Parathyroid adenoma (tissue), 2 donors: ENCODE data around the gene ZNF644.

Source experiments
- H2AFZ ChIP-seq: fragments of 300-600 bp; sonication (generic); one replicate; pipeline ENCODE4 v1.7.0; 2017; ENCODE audit warnings: antibody characterized with exemption, mild to moderate bottlenecking
- H3K27ac ChIP-seq: fragments of 300-600 bp; sonication (generic); one replicate; pipeline ENCODE4 v1.7.0; 2017
- H3K27me3 ChIP-seq: fragments of 300-600 bp; sonication (generic); one replicate; pipeline ENCODE4 v1.7.0; 2017; ENCODE audit warnings: low read length; ENCODE audit not compliant: control insufficient read depth, insufficient read depth
- H3K36me3 ChIP-seq: fragments of 300-600 bp; sonication (generic); one replicate; pipeline ENCODE4 v1.7.0; 2017; ENCODE audit warnings: low read length; ENCODE audit not compliant: control insufficient read depth, insufficient read depth
- H3K4me1 ChIP-seq: fragments of 300-600 bp; sonication (generic); one replicate; pipeline ENCODE4 v1.7.0; 2017; ENCODE audit warnings: control low read depth
- H3K4me2 ChIP-seq: fragments of 300-600 bp; sonication (generic); one replicate; pipeline ENCODE4 v1.7.0; 2017; ENCODE audit warnings: low read length
- H3K4me3 ChIP-seq: fragments of 300-600 bp; sonication (generic); one replicate; pipeline ENCODE4 v1.7.0; 2017; ENCODE audit warnings: low read depth, low read length
- H3K79me2 ChIP-seq: fragments of 300-600 bp; sonication (generic); one replicate; pipeline ENCODE4 v1.7.0; 2017; ENCODE audit warnings: control low read depth
- H3K9ac ChIP-seq: fragments of 300-600 bp; sonication (generic); one replicate; pipeline ENCODE4 v1.7.0; 2017; ENCODE audit warnings: mild to moderate bottlenecking
- H3K9me3 ChIP-seq: fragments of 300-600 bp; sonication (generic); one replicate; pipeline ENCODE4 v1.7.0; 2017; ENCODE audit warnings: low read length; ENCODE audit not compliant: control insufficient read depth
- TF ChIP-seq, protein P1 (sequence below): fragments of 300-600 bp; sonication (generic); IDR thresholded peaks from one replicate; pipeline ENCODE4 v1.7.0; 2017; ENCODE audit warnings: antibody characterized with exemption, mild to moderate bottlenecking
- donor health status: primary hyperparathyroidism.

The ZNF644 gene

DNA sequence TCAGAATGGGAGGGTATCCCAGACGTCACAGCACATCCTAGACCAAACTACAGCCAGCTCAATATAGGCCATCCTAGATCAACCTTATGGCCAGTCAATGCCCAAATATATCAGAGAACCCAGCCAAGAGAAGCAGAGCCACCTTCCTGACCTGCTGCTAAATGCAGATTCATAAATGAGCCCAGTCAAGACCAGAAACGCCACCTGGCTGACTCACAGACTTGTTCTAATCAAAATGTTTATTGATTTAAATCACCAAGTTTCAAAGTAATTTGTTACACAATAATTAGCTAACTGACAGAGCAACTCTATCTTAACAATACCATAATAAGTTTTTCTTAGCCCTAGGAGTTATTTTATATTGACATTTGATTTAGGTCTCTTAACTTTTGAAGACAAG lies 28.6 kb downstream of the ZNF644 start:
- Histone ChIP-seq H2AFZ (no peak overlapping the region), H3K4me3 (no peak overlapping the region), H3K4me1 (no peaks in the 10 kb centered on the region), H3K9me3 (no peaks in the 10 kb centered on the region), H3K27me3 (no peaks in the 10 kb centered on the region), H3K79me2 (peaks cover 43% of the 10 kb centered on the region), H3K36me3 (no peaks in the 10 kb centered on the region), H3K9ac (no peak overlapping the region), H3K27ac (no peak overlapping the region), H3K4me2 (no peak overlapping the region)
- TF ChIP-seq, protein P1, sequence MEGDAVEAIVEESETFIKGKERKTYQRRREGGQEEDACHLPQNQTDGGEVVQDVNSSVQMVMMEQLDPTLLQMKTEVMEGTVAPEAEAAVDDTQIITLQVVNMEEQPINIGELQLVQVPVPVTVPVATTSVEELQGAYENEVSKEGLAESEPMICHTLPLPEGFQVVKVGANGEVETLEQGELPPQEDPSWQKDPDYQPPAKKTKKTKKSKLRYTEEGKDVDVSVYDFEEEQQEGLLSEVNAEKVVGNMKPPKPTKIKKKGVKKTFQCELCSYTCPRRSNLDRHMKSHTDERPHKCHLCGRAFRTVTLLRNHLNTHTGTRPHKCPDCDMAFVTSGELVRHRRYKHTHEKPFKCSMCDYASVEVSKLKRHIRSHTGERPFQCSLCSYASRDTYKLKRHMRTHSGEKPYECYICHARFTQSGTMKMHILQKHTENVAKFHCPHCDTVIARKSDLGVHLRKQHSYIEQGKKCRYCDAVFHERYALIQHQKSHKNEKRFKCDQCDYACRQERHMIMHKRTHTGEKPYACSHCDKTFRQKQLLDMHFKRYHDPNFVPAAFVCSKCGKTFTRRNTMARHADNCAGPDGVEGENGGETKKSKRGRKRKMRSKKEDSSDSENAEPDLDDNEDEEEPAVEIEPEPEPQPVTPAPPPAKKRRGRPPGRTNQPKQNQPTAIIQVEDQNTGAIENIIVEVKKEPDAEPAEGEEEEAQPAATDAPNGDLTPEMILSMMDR = no peak

DNA sequence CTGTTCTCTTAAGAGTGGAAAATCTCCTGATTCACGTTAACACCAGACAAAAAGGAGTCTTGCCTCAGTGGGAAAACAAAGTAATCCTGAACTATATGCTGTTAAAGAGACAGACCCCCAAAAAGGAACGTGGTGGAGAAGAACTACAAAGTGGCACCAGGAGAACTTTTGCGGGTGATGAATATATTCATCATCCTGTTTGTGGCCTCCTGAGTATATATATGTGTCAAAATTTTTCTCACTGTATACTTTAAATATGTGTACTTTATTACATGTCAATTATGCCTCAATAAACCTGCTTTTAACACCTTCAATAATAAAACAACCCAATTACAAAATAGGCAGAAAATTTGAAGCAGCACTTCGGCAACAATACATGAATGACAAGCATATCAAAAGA lies 31.1 kb downstream of the ZNF644 start:
- Histone ChIP-seq H2AFZ (no peak overlapping the region), H3K4me2 (no peak overlapping the region), H3K4me1 (no peaks in the 10 kb centered on the region), H3K79me2 (peaks cover 32% of the 10 kb centered on the region), H3K9ac (no peak overlapping the region), H3K27ac (no peak overlapping the region), H3K4me3 (no peak overlapping the region), H3K27me3 (no peaks in the 10 kb centered on the region), H3K36me3 (no peaks in the 10 kb centered on the region), H3K9me3 (no peaks in the 10 kb centered on the region)
- TF ChIP-seq, protein P1 = no peak

GRCh38 chr1:90989990-90990389 lies 31.8 kb downstream of the ZNF644 start:
- H3K4me3 ChIP-seq = no peak overlapping the region
- no peak overlapping the region for H3K9ac ChIP-seq
- no peaks in the 10 kb centered on the region for H3K9me3 ChIP-seq
- no peak overlapping the region for H3K4me2 ChIP-seq
- H3K79me2 ChIP-seq = peaks cover 32% of the 10 kb centered on the region
- H3K27me3 ChIP-seq = no peaks in the 10 kb centered on the region
- no peak overlapping the region for H3K27ac ChIP-seq
- H3K4me1 ChIP-seq = no peaks in the 10 kb centered on the region
- H2AFZ ChIP-seq = no peak overlapping the region
- H3K36me3 ChIP-seq = no peaks in the 10 kb centered on the region
- TF ChIP-seq, protein P1 = no peak

- H2AFZ ChIP-seq = no peak overlapping the region
- no peak overlapping the region for H3K27ac ChIP-seq
- no peak overlapping the region for H3K9ac ChIP-seq
- H3K4me2 ChIP-seq = no peak overlapping the region
- no peaks in the 10 kb centered on the region for H3K9me3 ChIP-seq
- H3K4me3 ChIP-seq = no peak overlapping the region
- H3K36me3 ChIP-seq = no peaks in the 10 kb centered on the region
- no peaks in the 10 kb centered on the region for H3K27me3 ChIP-seq
- no peaks in the 10 kb centered on the region for H3K4me1 ChIP-seq
- TF ChIP-seq, protein P1 = no peak
- peaks cover 29% of the 10 kb centered on the region for H3K79me2 ChIP-seq
Observed at GRCh38 chr1:90989302-90989701, 32.5 kb downstream of the ZNF644 start.

DNA sequence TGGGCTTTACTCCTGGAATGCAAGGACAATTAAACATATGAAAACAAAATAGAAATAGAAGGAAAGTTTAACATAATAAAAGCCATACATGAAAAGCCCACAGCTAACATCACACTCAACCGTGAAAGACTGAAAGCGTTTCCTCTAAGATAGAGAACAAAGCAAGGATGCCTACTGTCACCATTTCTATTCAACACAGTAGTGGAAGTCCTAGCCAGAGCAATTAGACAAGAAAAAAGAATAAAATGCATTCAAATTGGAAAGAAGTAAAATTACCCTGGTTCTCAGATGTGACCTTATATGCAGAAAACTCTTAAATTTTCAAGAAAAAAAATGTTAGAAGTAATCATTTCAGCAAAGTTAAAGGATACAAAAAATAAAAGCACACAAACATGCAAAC lies 34.0 kb downstream of the ZNF644 start:
- TF ChIP-seq, protein P1 = no peak
- Histone ChIP-seq H3K36me3 (no peaks in the 10 kb centered on the region), H3K4me3 (no peak overlapping the region), H3K4me1 (no peaks in the 10 kb centered on the region), H3K4me2 (no peak overlapping the region), H3K9me3 (no peaks in the 10 kb centered on the region), H3K79me2 (peaks cover 21% of the 10 kb centered on the region), H3K9ac (no peak overlapping the region), H2AFZ (no peak overlapping the region), H3K27me3 (no peaks in the 10 kb centered on the region), H3K27ac (no peak overlapping the region)
